Activated CD8-positive, alpha-beta T cell treated with anti-CD3 and anti-CD28 coated beads for 36 hours (primary cell): Measurements from ENCODE around the gene IREB2. TPM values are rescaled to one million over a fixed set of nuclear protein-coding genes. Genes with fewer than 3 reads are reported as not detected.

Experiments used
- total RNA-seq, 2 experiments: library from RNA; stranded (reverse); gene quantifications; one replicate each; pipeline ENCODE4 v1.2.3, GENCODE V29; 2021

The IREB2 gene
- total RNA-seq, 2 experiments from 2014 or later: 68.2 to 78.7 TPM

Other genes with a start within 250 kb of the IREB2 start
- under 1 TPM in 1 of 2 experiments, not detected in 1; 0.18 TPM for gene ACSBG1, start 203.7 kb upstream of the IREB2 start, total RNA-seq
- gene DNAJA4, start 173.7 kb upstream of the IREB2 start, total RNA-seq: 10 to 100 TPM; 38.1 to 38.8 TPM
- 10 to 100 TPM; 63.0 to 64.5 TPM for gene SKIC8, start 138.6 kb upstream of the IREB2 start, total RNA-seq
- gene CRABP1, start 97.9 kb upstream of the IREB2 start, total RNA-seq: under 1 TPM in 1 of 2 experiments, not detected in 1; 0.36 TPM
- 1 to 10 TPM; 1.6 to 2.2 TPM for gene HYKK, start 69.4 kb downstream of the IREB2 start, total RNA-seq
- 100 to 1,000 TPM; 256 to 257 TPM for gene PSMA4, start 102.2 kb downstream of the IREB2 start, total RNA-seq
- 1 to 10 TPM; 2.0 to 2.7 TPM for gene CHRNA5, start 127.3 kb downstream of the IREB2 start, total RNA-seq
- not detected for gene CHRNA3, start 182.8 kb downstream of the IREB2 start, total RNA-seq
- not detected for gene CHRNB4, start 203.0 kb downstream of the IREB2 start, total RNA-seq